ENCODE data around the gene CLN6.
A peak's percentile ranks its signal among the peaks of the same experiment; 100 is the strongest.
"Not testable (repeated sequence)": the region's sequence is repeated elsewhere in the genome, so short reads cannot be mapped to it uniquely, and the experiment has no call there.

Gene CLN6

GRCh38 chr15:68207176-68207935 lies 22.2 kb downstream of the CLN6 start:
- Mint-ChIP-seq H3K4me1 (peaks cover 27% of the 10 kb centered on the region), H3K4me3 (peak overlapping the region; percentile 63), H3K36me3 (peaks cover 20% of the 10 kb centered on the region), H3K27ac (peak overlapping the region; percentile 91), H3K9me3 (no peaks in the 10 kb centered on the region)
- ATAC-seq (peak; percentile 39), DNase-seq (ENCODE audit: low spot score in 2 of 2) (no peak)

- Mint-ChIP-seq H3K27ac (peak overlapping the region; percentile 91), H3K36me3 (peaks cover 20% of the 10 kb centered on the region), H3K9me3 (no peaks in the 10 kb centered on the region), H3K4me3 (peak overlapping the region; percentile 63), H3K4me1 (peaks cover 27% of the 10 kb centered on the region)
- ATAC-seq = peak; percentile 8
- no peak for DNase-seq (ENCODE audit: low spot score in 2 of 2)
Measured at GRCh38 chr15:68206711-68207151, 22.8 kb downstream of the CLN6 start.

- H3K36me3 Mint-ChIP-seq = peaks cover 20% of the 10 kb centered on the region
- DNase-seq (ENCODE audit: low spot score in 2 of 2) (no peak), ATAC-seq (no peak)
- peak overlapping the region; percentile 63 for H3K4me3 Mint-ChIP-seq
- peaks cover 27% of the 10 kb centered on the region for H3K4me1 Mint-ChIP-seq
- H3K27ac Mint-ChIP-seq = peak overlapping the region; percentile 29
- H3K9me3 Mint-ChIP-seq = no peaks in the 10 kb centered on the region
Measured at GRCh38 chr15:68205954-68206539, 23.5 kb downstream of the CLN6 start.

GRCh38 chr15:68205558-68205944 lies 24.0 kb downstream of the CLN6 start:
- no peak for DNase-seq (ENCODE audit: low spot score in 2 of 2)
- Mint-ChIP-seq H3K36me3 (peaks cover 20% of the 10 kb centered on the region), H3K4me3 (peak overlapping the region; percentile 63), H3K9me3 (no peaks in the 10 kb centered on the region), H3K27ac (peak overlapping the region; percentile 29), H3K4me1 (peaks cover 27% of the 10 kb centered on the region)
- no peak for ATAC-seq

GRCh38 chr15:68204776-68205557 lies 24.6 kb downstream of the CLN6 start, which contains the start of gene CALML4:
Gene CALML4, minus strand, starts transcription at chr15:68205332. Its CDS starts 85 bp downstream, at chr15:68205247.
- H3K9me3 Mint-ChIP-seq = no peaks in the 10 kb centered on the region
- peak within 1 kb of the TSS; percentile 63 for H3K4me3 Mint-ChIP-seq
- H3K4me1 Mint-ChIP-seq = peaks cover 22% of the 10 kb centered on the region
- peaks cover 17% of the 10 kb centered on the region for H3K36me3 Mint-ChIP-seq
- DNase-seq (ENCODE audit: low spot score in 2 of 2) (no peak), ATAC-seq (no peak)
- peak within 1 kb of the TSS; percentile 68 for H3K27ac Mint-ChIP-seq

- ATAC-seq (no peak), DNase-seq (ENCODE audit: low spot score in 2 of 2) (no peak)
- H3K4me3 Mint-ChIP-seq = no peak overlapping the region
- H3K4me1 Mint-ChIP-seq = peaks cover 17% of the 10 kb centered on the region
- peak overlapping the region; percentile 68 for H3K27ac Mint-ChIP-seq
- peaks cover 11% of the 10 kb centered on the region for H3K36me3 Mint-ChIP-seq
- no peaks in the 10 kb centered on the region for H3K9me3 Mint-ChIP-seq
Measured at GRCh38 chr15:68204361-68204760, 25.2 kb downstream of the CLN6 start.

GRCh38 chr15:68203956-68204355 lies 25.6 kb downstream of the CLN6 start:
- H3K4me3 Mint-ChIP-seq = no peak overlapping the region
- no peak for DNase-seq (ENCODE audit: low spot score in 2 of 2)
- H3K9me3 Mint-ChIP-seq = no peaks in the 10 kb centered on the region
- H3K27ac Mint-ChIP-seq = no peak overlapping the region
- peaks cover 15% of the 10 kb centered on the region for H3K4me1 Mint-ChIP-seq
- ATAC-seq = no peak
- peaks cover 11% of the 10 kb centered on the region for H3K36me3 Mint-ChIP-seq

GRCh38 chr15:68203486-68203885 lies 26.0 kb downstream of the CLN6 start:
- Mint-ChIP-seq H3K9me3 (no peaks in the 10 kb centered on the region), H3K4me3 (no peak overlapping the region), H3K27ac (no peak overlapping the region), H3K4me1 (peaks cover 10% of the 10 kb centered on the region), H3K36me3 (peaks cover 7% of the 10 kb centered on the region)
- ATAC-seq = no peak
- DNase-seq (ENCODE audit: low spot score in 2 of 2) = no peak

GRCh38 chr15:68202994-68203393 lies 26.5 kb downstream of the CLN6 start:
- not testable (repeated sequence) for H3K27ac Mint-ChIP-seq; H3K4me3 Mint-ChIP-seq; H3K9me3 Mint-ChIP-seq; ATAC-seq; DNase-seq (ENCODE audit: low spot score in 2 of 2); H3K4me1 Mint-ChIP-seq; H3K36me3 Mint-ChIP-seq

GRCh38 chr15:68201879-68202261 lies 27.7 kb downstream of the CLN6 start:
- Mint-ChIP-seq H3K27ac (peak overlapping the region; percentile 56), H3K4me1 (no peaks in the 10 kb centered on the region), H3K36me3 (peaks cover 17% of the 10 kb centered on the region), H3K9me3 (no peaks in the 10 kb centered on the region), H3K4me3 (no peak overlapping the region)
- no peak for ATAC-seq
- no peak for DNase-seq (ENCODE audit: low spot score in 2 of 2)

GRCh38 chr15:68201153-68201878 lies 28.2 kb downstream of the CLN6 start:
- no peak for ATAC-seq
- H3K9me3 Mint-ChIP-seq = no peaks in the 10 kb centered on the region
- no peak overlapping the region for H3K4me3 Mint-ChIP-seq
- peak overlapping the region; percentile 56 for H3K27ac Mint-ChIP-seq
- H3K4me1 Mint-ChIP-seq = no peaks in the 10 kb centered on the region
- DNase-seq (ENCODE audit: low spot score in 2 of 2) = no peak
- peaks cover 17% of the 10 kb centered on the region for H3K36me3 Mint-ChIP-seq

- Mint-ChIP-seq H3K4me1 (no peaks in the 10 kb centered on the region), H3K4me3 (no peak overlapping the region), H3K9me3 (no peaks in the 10 kb centered on the region), H3K36me3 (peaks cover 27% of the 10 kb centered on the region), H3K27ac (peak overlapping the region; percentile 56)
- DNase-seq (ENCODE audit: low spot score in 2 of 2) (no peak), ATAC-seq (no peak)
Measured at GRCh38 chr15:68200016-68200861, 29.3 kb downstream of the CLN6 start.

- no peak for ATAC-seq
- Mint-ChIP-seq H3K4me1 (no peaks in the 10 kb centered on the region), H3K9me3 (no peaks in the 10 kb centered on the region), H3K4me3 (no peak overlapping the region), H3K36me3 (peaks cover 36% of the 10 kb centered on the region), H3K27ac (peak overlapping the region; percentile 24)
- DNase-seq (ENCODE audit: low spot score in 2 of 2) = no peak
Measured at GRCh38 chr15:68199340-68199739, 30.2 kb downstream of the CLN6 start.

- Mint-ChIP-seq H3K4me3 (no peak overlapping the region), H3K9me3 (no peaks in the 10 kb centered on the region), H3K27ac (peak overlapping the region; percentile 79), H3K36me3 (peaks cover 51% of the 10 kb centered on the region), H3K4me1 (peaks cover 5% of the 10 kb centered on the region)
- DNase-seq (ENCODE audit: low spot score in 2 of 2) = no peak
- ATAC-seq = no peak
Measured at GRCh38 chr15:68197661-68198437, 31.7 kb downstream of the CLN6 start.
